ENCODE data around the gene CNTN1.

DNA sequence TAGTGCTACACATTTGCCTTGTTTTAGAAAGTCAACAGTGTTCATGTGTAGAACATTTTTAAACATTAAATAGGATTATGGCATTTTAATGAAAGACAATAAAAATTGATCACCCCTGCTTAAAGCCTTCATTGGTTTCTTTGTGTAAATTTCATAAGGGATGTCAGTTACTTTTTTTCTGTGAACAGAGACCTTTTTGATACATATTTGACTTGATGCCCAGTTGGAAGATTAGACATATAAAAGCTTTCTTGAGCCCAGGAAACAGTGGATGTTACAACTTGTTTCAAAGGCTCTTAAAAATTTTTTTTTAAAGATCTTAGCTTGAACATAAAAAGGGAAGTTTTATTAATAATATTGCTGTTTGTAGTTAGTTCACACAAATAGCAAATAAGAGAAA is 327.2 kb downstream of the CNTN1 start:
- TF ChIP-seq, protein P1, sequence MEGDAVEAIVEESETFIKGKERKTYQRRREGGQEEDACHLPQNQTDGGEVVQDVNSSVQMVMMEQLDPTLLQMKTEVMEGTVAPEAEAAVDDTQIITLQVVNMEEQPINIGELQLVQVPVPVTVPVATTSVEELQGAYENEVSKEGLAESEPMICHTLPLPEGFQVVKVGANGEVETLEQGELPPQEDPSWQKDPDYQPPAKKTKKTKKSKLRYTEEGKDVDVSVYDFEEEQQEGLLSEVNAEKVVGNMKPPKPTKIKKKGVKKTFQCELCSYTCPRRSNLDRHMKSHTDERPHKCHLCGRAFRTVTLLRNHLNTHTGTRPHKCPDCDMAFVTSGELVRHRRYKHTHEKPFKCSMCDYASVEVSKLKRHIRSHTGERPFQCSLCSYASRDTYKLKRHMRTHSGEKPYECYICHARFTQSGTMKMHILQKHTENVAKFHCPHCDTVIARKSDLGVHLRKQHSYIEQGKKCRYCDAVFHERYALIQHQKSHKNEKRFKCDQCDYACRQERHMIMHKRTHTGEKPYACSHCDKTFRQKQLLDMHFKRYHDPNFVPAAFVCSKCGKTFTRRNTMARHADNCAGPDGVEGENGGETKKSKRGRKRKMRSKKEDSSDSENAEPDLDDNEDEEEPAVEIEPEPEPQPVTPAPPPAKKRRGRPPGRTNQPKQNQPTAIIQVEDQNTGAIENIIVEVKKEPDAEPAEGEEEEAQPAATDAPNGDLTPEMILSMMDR (IDR thresholded peaks at IDR 0.05): no peak
- no peak for TF ChIP-seq POLR2A (IDR thresholded peaks at IDR 0.05)
